HepG2 (cell line): ENCODE data around the gene UNC119B. TPM values are rescaled to one million over a fixed set of nuclear protein-coding genes. Genes with fewer than 3 reads are reported as not detected.

Experiments
- AGO1 ChIP-seq: fragments of 200-400 bp; formaldehyde crosslinking; IDR thresholded peaks from 2 replicates; pipeline ENCODE4 v1.6.1; 2017; ENCODE audit warnings: mild to moderate bottlenecking, low read depth, low read length, moderate library complexity; ENCODE audit not compliant: poor library complexity, severe bottlenecking
- CENPBD1 ChIP-seq: sonication (generic); formaldehyde crosslinking; IDR thresholded peaks from 2 replicates; pipeline ENCODE4 v1.8.0; 2022; ENCODE audit warnings: missing genetic modification reagents, low read depth, mild to moderate bottlenecking, borderline replicate concordance
- ETV5 ChIP-seq: IDR thresholded peaks from 2 replicates; pipeline ENCODE4 v1.6.1; 2018; ENCODE audit warnings: missing biosample characterization, missing genetic modification reagents, inconsistent platforms, borderline replicate concordance
- FOXP4 ChIP-seq: sonication (generic); formaldehyde crosslinking; IDR thresholded peaks from 2 replicates; pipeline ENCODE4 v1.4.0; 2020; ENCODE audit warnings: missing genetic modification reagents
- GFI1 ChIP-seq: sonication (generic); formaldehyde crosslinking; IDR thresholded peaks from 2 replicates; pipeline ENCODE4 v1.5.0; 2020; ENCODE audit warnings: missing genetic modification reagents, mild to moderate bottlenecking, borderline replicate concordance
- PCBP2 ChIP-seq: fragments of 200-400 bp; formaldehyde crosslinking; optimal IDR thresholded peaks from 2 replicates; pipeline ENCODE3; 2018; ENCODE audit warnings: low read length, low read depth; ENCODE audit not compliant: poor library complexity, severe bottlenecking
- PHF21A ChIP-seq: sonication (generic); formaldehyde crosslinking; IDR thresholded peaks from 2 replicates; pipeline ENCODE4 v1.5.0; 2020; ENCODE audit warnings: mild to moderate bottlenecking, missing genetic modification reagents
- PRPF4 ChIP-seq: fragments of 200-400 bp; formaldehyde crosslinking; IDR thresholded peaks from 2 replicates; pipeline ENCODE4 v1.6.1; 2016; ENCODE audit warnings: low read length, low read depth; ENCODE audit not compliant: poor library complexity, severe bottlenecking
- REXO4 ChIP-seq: sonication (generic); formaldehyde crosslinking; IDR thresholded peaks from 2 replicates; pipeline ENCODE4 v1.8.0; 2022; ENCODE audit warnings: missing genetic modification reagents, mild to moderate bottlenecking, borderline replicate concordance
- SMAD1 ChIP-seq: sonication (generic); formaldehyde crosslinking; IDR thresholded peaks from 2 replicates; pipeline ENCODE4 v1.4.0; 2020; ENCODE audit warnings: missing genetic modification reagents, low read depth, mild to moderate bottlenecking, borderline replicate concordance
- SNAPC2 ChIP-seq: sonication (generic); formaldehyde crosslinking; IDR thresholded peaks from 2 replicates; pipeline ENCODE4 v1.8.1; 2022; ENCODE audit warnings: mild to moderate bottlenecking, missing genetic modification reagents
- ZNF280D ChIP-seq: sonication (generic); formaldehyde crosslinking; IDR thresholded peaks from 2 replicates; pipeline ENCODE4 v1.5.1; 2020; ENCODE audit warnings: mild to moderate bottlenecking, missing genetic modification reagents
- ZNF3 ChIP-seq: IDR thresholded peaks from 2 replicates; pipeline ENCODE4 v1.7.0; 2017; ENCODE audit warnings: inconsistent platforms
- ZNF326 ChIP-seq: sonication (generic); formaldehyde crosslinking; IDR thresholded peaks from 2 replicates; pipeline ENCODE4 v1.4.0; 2020; ENCODE audit warnings: missing genetic modification reagents, borderline replicate concordance
- ZNF329 ChIP-seq: sonication (generic); formaldehyde crosslinking; IDR thresholded peaks from 2 replicates; pipeline ENCODE4 v1.9.0; 2021; ENCODE audit warnings: low read depth, mild to moderate bottlenecking, missing genetic modification reagents
- ZNF501 ChIP-seq: sonication (generic); formaldehyde crosslinking; IDR thresholded peaks from 2 replicates; pipeline ENCODE4 v1.5.1; 2020; ENCODE audit warnings: mild to moderate bottlenecking, moderate library complexity, missing genetic modification reagents
- ZNF878 ChIP-seq: sonication (generic); formaldehyde crosslinking; IDR thresholded peaks from 2 replicates; pipeline ENCODE4 v1.8.1; 2023; ENCODE audit warnings: mild to moderate bottlenecking, missing genetic modification reagents, moderate library complexity
- ZSCAN31 ChIP-seq: sonication (generic); formaldehyde crosslinking; IDR thresholded peaks from 2 replicates; pipeline ENCODE4 v1.5.0; 2020; ENCODE audit warnings: low read depth, mild to moderate bottlenecking, missing genetic modification reagents
- polyA plus RNA-seq, 8 experiments: library from polyadenylated mRNA; depleted of rRNA in 3 of 8; stranded (reverse) in 7 of 8; unstranded in 1 of 8; fragments of >200 nt; fragmentation: Illumina TruSeq in 4 of 8; extraction: Trizol in 4 of 8; gene quantifications; 2 replicates each; pipeline versions ENCODE4 v1.2.1 to v1.2.3, GENCODE V29; 2011 to 2016; ENCODE audit warnings: low read depth in 4 of 8, missing spikeins in 1 of 8, mixed read lengths in 1 of 8; ENCODE audit not compliant: insufficient read depth in 1 of 8
- total RNA-seq, 5 experiments: library from RNA; depleted of rRNA; stranded (reverse); fragments of >200 nt; fragmentation: Illumina TruSeq; extraction: Trizol; gene quantifications; 2 replicates each; pipeline ENCODE4 v1.2.3, GENCODE V29; 2016; ENCODE audit warnings: low read depth in 1 of 5
- TF ChIP-seq, protein P1 (sequence below): IDR thresholded peaks from 2 replicates; pipeline ENCODE4 v1.6.1; 2018; ENCODE audit warnings: missing genetic modification reagents, mild to moderate bottlenecking, missing compliant biosample characterization
- TF ChIP-seq, protein P2 (sequence below): sonication (generic); formaldehyde crosslinking; IDR thresholded peaks from 2 replicates; pipeline ENCODE4 v1.4.0; 2020; ENCODE audit warnings: missing genetic modification reagents

The UNC119B gene
- total and polyA plus RNA-seq, 2 of the 13 experiments (the other 11 are each of a cell fraction or from before 2014, with no cell fraction given) = 19.6 to 19.7 TPM

GRCh38 chr12:120686690-120687577 lies 23.3 kb upstream of the UNC119B start, which contains the start of gene MLEC (continued):
- TF ChIP-seq, protein P1, sequence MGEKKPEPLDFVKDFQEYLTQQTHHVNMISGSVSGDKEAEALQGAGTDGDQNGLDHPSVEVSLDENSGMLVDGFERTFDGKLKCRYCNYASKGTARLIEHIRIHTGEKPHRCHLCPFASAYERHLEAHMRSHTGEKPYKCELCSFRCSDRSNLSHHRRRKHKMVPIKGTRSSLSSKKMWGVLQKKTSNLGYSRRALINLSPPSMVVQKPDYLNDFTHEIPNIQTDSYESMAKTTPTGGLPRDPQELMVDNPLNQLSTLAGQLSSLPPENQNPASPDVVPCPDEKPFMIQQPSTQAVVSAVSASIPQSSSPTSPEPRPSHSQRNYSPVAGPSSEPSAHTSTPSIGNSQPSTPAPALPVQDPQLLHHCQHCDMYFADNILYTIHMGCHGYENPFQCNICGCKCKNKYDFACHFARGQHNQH = no peak
- TF ChIP-seq SMAD1 (CRISPR knock-in tag) (no peak), GFI1 (CRISPR knock-in tag) (no peak), REXO4 (CRISPR knock-in tag) (0 out of 2 replicates have a peak, but pooled peaks have one; percentile 34), PHF21A (CRISPR knock-in tag) (peak; percentile 85), ZNF329 (CRISPR knock-in tag) (peak; percentile 60; the same call in 1 of the 2 replicates), ZNF878 (CRISPR knock-in tag) (no peak), PCBP2 (no peak), ZNF326 (CRISPR knock-in tag) (no peak), SNAPC2 (CRISPR knock-in tag) (peak; percentile 80; the same call in 1 of the 2 replicates), CENPBD1 (CRISPR knock-in tag) (peak; percentile 80; the same call in 1 of the 2 replicates), ZNF3 (CRISPR knock-in tag) (0 out of 2 replicates have a peak, but pooled peaks have one; percentile 64), ZNF280D (CRISPR knock-in tag) (peak; percentile 37; the same call in 1 of the 2 replicates), PRPF4 (no peak), AGO1 (peak; percentile 18), FOXP4 (CRISPR knock-in tag) (peak; percentile 70; the same call in 1 of the 2 replicates), ZNF501 (CRISPR knock-in tag) (peak; percentile 67; the same call in 1 of the 2 replicates), ETV5 (CRISPR knock-in tag) (peak; percentile 52), ZSCAN31 (CRISPR knock-in tag) (peak; percentile 56)
- TF ChIP-seq, protein P2, sequence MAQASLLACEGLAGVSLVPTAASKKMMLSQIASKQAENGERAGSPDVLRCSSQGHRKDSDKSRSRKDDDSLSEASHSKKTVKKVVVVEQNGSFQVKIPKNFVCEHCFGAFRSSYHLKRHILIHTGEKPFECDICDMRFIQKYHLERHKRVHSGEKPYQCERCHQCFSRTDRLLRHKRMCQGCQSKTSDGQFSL (CRISPR knock-in tag) = peak; percentile 66; the same call in 1 of the 2 replicates
